ENCODE results near the gene TGIF2. TPM values are rescaled to one million over a fixed set of nuclear protein-coding genes. Genes with fewer than 3 reads are reported as not detected.
"Not testable (repeated sequence)": the region's sequence is repeated elsewhere in the genome, so short reads cannot be mapped to it uniquely, and the experiment has no call there.

The TGIF2 gene
- polyA plus RNA-seq, 1 experiment = 12.2 TPM

DNA sequence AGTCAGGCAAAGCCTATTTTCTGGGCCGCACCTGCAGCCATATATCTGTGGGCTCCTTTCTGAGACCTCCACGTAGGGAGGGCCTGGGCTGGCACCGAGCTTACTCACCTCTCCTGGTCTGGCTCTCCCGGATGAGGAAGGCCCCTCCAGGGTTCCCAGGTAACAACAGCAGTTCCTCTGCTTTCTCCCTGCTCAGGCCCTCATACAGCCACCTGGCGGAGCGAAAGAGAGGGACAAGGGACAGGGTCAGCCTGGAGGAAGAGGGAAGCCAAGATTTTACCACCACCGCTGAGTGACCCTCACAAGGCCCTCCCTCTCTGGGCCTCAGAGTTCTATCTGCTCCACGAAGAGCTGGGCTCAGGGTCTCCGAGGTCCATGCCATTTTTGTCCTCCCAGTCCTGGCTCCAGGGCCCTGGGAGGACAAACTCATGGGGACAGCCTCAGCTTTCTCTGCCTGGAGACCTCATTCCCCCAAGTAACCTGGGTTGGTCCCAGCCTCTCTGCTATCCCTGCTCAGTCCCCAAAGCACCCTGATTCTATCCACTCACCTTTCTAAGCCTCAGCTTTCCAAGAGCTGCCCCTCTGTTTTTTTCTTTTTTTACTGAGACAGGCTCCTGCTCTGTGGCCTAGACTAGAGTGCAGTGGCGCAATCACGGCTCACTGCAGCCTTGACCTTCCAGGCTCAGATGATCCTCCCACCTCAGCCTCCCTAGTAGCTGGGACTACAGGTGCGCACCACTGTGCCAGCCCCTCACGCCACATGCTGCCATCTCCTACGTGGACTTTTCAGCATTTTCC lies 59.3 kb downstream of the TGIF2 start:
- TF ChIP-seq, protein P1, sequence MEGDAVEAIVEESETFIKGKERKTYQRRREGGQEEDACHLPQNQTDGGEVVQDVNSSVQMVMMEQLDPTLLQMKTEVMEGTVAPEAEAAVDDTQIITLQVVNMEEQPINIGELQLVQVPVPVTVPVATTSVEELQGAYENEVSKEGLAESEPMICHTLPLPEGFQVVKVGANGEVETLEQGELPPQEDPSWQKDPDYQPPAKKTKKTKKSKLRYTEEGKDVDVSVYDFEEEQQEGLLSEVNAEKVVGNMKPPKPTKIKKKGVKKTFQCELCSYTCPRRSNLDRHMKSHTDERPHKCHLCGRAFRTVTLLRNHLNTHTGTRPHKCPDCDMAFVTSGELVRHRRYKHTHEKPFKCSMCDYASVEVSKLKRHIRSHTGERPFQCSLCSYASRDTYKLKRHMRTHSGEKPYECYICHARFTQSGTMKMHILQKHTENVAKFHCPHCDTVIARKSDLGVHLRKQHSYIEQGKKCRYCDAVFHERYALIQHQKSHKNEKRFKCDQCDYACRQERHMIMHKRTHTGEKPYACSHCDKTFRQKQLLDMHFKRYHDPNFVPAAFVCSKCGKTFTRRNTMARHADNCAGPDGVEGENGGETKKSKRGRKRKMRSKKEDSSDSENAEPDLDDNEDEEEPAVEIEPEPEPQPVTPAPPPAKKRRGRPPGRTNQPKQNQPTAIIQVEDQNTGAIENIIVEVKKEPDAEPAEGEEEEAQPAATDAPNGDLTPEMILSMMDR (IDR thresholded peaks at IDR 0.05; ENCODE audit: low read depth, low read length) = no peak
- CTCF ChIA-PET = no interaction called here
- no peak overlapping the region for H3K27ac ChIP-seq (ENCODE audit: low read depth, low read length)

DNA sequence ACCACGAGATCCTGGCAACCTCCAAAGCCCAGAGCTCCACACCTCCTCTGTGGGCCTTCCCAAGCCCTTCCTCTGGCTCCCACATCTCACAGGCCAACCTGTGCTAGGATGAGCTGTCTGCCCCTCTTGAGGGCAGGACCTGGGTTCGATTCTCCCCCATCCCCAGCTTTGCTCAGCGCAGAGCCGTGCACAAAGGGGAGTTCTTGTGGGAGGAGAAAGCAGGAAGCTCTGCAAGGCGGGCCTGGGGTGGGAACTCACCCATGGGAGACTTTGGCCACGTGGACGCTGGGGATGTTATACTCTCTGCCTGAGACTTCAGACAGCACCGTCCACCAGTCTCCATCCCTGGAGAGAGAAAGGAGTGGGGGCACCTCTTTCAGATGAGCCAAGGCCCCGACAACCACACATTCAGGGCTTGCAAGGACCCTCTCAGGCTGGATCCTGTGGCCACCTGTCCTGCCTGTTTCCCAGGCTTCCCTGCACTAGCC lies 59.9 kb downstream of the TGIF2 start:
- DNase-seq (ENCODE audit: low read depth, low spot score) = no peak
- Histone ChIP-seq H3K4me3 (ENCODE audit: low read depth, low read length) (no peak overlapping the region), H3K9me3 (ENCODE audit: control insufficient read depth, insufficient read depth, low read length) (no peaks in the 10 kb centered on the region), H3K27ac (ENCODE audit: low read depth, low read length) (no peak overlapping the region), H3K27me3 (ENCODE audit: control insufficient read depth, insufficient read depth, low read length) (peaks cover 5% of the 10 kb centered on the region)
- ChIA-PET CTCF (no interaction called here), POLR2A (no interaction called here)
- TF ChIP-seq, protein P1 (IDR thresholded peaks at IDR 0.05; ENCODE audit: low read depth, low read length) = no peak

More for the DNA sequence above, 59.3 kb downstream of the TGIF2 start:
- DNase-seq (ENCODE audit: low read depth, low spot score) = no peak
- POLR2A ChIA-PET = no interaction called here
- peaks cover 5% of the 10 kb centered on the region for H3K27me3 ChIP-seq (ENCODE audit: control insufficient read depth, insufficient read depth, low read length)
- H3K9me3 ChIP-seq (ENCODE audit: control insufficient read depth, insufficient read depth, low read length) = no peaks in the 10 kb centered on the region
- H3K4me3 ChIP-seq (ENCODE audit: low read depth, low read length) = no peak overlapping the region

DNA sequence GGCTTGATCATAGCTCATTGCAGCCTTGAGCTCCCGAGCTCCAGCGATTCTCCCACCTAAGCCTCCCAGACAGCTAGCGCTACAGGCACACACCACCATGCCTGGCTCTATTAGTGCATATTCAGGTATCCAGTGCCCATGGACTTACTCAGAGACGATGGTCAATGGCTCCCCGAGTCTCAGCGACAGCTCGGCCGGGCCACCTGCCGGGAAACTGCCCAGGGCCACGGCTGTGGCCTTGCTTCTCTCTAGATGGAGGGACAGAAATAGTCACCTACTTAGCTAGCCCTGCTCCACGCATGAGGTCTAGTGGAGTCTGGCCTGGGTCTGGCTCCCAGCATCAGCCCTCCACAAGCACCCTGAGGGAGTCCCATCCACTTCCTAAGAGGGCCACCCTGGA lies 60.9 kb downstream of the TGIF2 start:
- peaks cover 5% of the 10 kb centered on the region for H3K27me3 ChIP-seq (ENCODE audit: control insufficient read depth, insufficient read depth, low read length)
- CTCF ChIA-PET = no interaction called here
- no peak for DNase-seq (ENCODE audit: low read depth, low spot score)
- no peak overlapping the region for H3K27ac ChIP-seq (ENCODE audit: low read depth, low read length)
- TF ChIP-seq, protein P1 (IDR thresholded peaks at IDR 0.05; ENCODE audit: low read depth, low read length) = no peak
- no peak overlapping the region for H3K4me3 ChIP-seq (ENCODE audit: low read depth, low read length)
- H3K9me3 ChIP-seq (ENCODE audit: control insufficient read depth, insufficient read depth, low read length) = no peaks in the 10 kb centered on the region
- POLR2A ChIA-PET = interaction anchor here (0.6 kb wide), 1 partner anchor 30 kb away, joined by 5 read pairs; no protein-coding TSS in a partner anchor

DNA sequence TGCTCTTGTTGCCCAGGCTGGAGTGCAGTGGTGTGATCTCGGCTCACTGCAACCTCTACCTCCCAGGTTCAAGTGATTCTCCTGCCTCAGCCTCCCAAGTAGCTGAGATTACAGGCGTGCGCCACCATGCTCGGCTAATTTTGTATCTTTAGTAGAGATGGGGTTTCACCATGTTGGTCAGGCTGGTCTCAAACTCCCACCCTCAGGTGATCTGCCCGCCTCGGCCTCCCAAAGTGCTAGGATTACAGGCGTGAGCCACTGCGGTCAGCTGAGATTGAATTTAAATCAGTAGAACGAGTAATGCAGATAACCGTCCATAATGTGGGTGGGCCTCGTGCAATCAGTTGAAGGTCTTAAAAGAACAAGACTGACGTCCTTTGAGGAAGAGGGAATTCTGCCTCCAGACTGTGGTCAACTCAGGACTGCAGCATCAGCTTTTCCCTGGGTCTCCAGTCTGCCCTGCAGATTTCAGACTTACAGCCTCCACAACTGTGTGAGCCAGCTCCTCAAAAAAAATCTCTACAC lies 65.5 kb downstream of the TGIF2 start:
- DNase-seq (ENCODE audit: low read depth, low spot score); H3K27me3 ChIP-seq (ENCODE audit: control insufficient read depth, insufficient read depth, low read length); H3K27ac ChIP-seq (ENCODE audit: low read depth, low read length); H3K9me3 ChIP-seq (ENCODE audit: control insufficient read depth, insufficient read depth, low read length); CTCF ChIA-PET; H3K4me3 ChIP-seq (ENCODE audit: low read depth, low read length): not testable (repeated sequence)
- POLR2A ChIA-PET = interaction anchor here (0.7 kb wide), 1 partner anchor 372 kb away, joined by 4 read pairs; no protein-coding TSS in a partner anchor

DNA sequence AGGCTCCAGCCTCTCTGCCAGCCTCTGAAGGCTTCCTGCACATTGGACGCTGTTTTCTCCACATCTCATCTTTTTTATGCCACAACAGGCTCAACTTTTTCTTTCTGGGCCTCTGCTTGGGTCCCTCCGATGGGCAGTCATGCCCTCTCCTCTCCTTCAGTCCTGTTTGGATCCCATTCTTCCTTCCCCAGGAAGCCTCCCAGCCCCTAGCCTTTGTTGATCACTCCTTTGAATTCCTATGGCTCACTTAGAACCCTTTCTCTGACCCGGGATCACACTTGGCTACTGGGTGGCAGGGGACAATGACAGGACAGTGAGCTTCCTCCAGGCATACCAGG lies 68.1 kb downstream of the TGIF2 start:
- H3K4me3 ChIP-seq (ENCODE audit: low read depth, low read length) = no peak overlapping the region
- H3K27me3 ChIP-seq (ENCODE audit: control insufficient read depth, insufficient read depth, low read length) = no peaks in the 10 kb centered on the region
- DNase-seq (ENCODE audit: low read depth, low spot score) = no peak
- POLR2A ChIA-PET = no interaction called here
- H3K27ac ChIP-seq (ENCODE audit: low read depth, low read length) = no peak overlapping the region
- CTCF ChIA-PET = no interaction called here
- TF ChIP-seq, protein P1 (IDR thresholded peaks at IDR 0.05; ENCODE audit: low read depth, low read length) = no peak
- no peaks in the 10 kb centered on the region for H3K9me3 ChIP-seq (ENCODE audit: control insufficient read depth, insufficient read depth, low read length)

Measured in AG04450 (cell line).